Germinal center (tissue), 1 donor: Measurements from ENCODE around the gene ACSL1.

Source experiments
- DNase-seq: peaks from one replicate; pipeline ENCODE4 v3.0.0; 2012; ENCODE audit warnings: mixed read lengths, low spot score

The ACSL1 gene

DNA sequence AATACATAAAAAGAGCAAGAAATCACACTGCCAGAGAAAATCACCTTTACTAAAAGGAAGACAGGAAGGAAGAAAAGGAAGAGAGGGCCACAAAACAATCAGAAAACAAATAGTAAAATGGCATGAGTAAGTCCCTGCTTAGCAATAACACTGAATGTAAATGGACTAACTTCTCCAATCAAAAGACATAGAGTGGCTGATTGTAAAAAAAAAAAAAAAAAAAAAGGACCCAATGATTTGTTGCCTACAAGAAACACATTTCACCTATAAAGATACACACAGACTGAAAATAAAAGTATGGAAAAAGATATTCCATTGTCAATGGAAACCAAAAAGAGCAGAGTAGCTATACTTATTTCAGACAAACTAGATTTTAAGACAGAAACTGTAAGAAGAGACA lies 104.5 kb downstream of the ACSL1 start:
- no peak for DNase-seq

DNA sequence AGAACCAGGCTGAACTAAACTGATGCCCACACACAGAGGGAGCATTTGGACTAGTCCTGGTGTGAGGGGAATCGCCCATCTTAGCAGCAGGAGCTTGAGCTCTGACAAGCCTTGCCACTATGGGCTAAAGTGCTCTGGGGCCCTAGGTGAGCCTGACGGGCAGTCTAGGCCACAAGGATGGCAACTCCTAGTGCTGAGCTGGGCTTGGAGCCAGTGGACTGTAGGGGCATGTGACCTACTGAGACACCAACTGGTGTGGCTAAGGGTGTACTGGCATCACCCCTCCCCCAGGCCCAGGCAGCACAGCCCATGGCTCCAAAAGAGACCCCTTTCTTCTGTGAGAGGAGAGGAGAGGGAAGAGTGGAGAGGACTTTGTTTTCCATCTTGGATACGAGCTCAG lies 106.4 kb downstream of the ACSL1 start:
- no peak for DNase-seq

DNA sequence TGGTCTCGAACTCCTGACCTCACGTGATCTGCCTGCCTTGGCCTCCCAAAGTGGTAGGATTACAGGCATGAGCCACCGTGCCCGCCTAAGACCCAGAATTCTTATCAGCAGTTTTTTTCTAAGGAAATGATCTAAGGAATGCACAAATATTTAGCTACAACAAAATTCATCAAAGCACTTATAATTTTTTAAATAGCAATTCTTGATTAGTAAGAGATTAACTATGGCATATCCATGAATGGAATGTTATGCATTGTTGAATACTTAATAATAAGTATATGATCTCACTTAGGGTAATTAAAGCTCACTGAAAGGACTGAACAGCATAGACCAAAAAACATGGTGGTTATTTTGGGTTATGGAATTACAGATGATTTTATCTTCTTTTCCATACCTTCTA lies 110.2 kb downstream of the ACSL1 start:
- DNase-seq: no peak

DNA sequence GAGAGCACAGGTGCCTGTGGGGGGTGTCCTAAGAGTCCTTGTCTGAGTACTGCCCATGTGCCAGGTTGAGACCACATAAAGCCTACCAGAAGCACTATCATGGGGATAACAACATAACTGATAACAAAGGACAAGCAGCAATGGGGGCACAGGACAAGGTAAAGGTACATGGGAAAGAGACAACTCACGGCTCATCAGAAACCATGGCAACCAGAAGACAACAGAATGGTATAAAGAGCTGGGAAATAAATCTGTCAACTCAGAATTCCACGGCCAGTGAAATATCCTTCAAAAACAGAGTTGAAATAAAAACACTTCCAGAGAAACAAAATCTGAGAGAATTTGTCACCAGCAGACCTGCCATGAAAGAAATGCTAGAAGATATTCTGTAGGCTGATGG lies 111.9 kb downstream of the ACSL1 start:
- DNase-seq: no peak

DNA sequence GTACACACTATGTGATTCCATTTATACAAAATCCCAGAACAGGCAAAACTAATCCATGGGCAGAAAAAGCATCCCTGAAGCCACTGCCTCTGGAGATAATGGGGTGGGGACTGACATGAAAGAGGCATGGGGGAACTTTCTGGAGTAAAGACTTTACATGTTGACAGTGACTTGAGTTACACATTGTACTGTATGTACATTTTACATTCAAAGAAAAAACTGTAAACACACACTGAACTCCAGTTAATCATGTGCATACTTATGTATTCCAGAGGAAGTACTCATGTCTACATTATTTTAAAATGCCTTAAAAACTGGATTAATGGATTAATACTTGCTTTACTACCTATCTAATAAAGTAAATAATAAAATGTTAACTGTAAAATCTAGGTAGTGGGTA lies 113.4 kb downstream of the ACSL1 start:
- DNase-seq: no peak

DNA sequence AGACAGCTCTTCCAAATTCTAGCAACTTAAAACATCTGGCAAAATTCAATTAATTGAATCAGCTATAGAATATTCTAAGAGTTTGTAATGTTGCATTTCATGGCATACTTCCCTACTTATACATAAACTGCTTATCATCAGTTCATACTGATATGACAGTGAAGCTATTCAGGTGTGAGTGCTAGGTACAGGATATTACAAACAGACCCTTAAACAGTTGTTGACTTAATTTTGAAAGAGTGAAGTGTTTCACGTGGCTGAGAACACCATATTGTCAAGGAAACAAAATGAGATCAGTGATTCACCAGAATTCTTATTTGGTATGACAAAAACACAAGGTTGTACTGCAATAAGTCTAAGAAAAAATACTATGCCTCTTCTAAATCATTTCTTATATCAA lies 119.3 kb downstream of the ACSL1 start:
- DNase-seq: no peak

DNA sequence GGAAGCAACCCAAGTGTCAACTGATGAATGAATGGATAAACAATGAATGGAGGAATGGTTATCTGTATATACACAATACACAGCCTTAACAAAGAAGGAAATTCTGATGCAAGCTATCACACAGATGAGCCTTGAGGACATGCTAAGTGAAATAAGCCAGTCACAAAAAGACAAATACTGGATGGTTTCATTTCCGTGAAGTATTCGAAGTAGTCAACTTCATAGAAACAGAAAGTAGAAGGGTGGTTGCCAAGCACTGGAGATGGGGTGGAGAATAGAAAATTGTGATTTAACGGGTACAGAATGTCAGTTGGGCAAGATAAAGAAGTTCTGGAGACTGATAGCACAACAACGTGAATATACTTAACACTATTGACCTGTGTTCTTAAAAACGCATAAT lies 120.1 kb downstream of the ACSL1 start:
- DNase-seq: no peak
